Measurements from ENCODE around the gene CPNE7.

CPNE7 gene

DNA sequence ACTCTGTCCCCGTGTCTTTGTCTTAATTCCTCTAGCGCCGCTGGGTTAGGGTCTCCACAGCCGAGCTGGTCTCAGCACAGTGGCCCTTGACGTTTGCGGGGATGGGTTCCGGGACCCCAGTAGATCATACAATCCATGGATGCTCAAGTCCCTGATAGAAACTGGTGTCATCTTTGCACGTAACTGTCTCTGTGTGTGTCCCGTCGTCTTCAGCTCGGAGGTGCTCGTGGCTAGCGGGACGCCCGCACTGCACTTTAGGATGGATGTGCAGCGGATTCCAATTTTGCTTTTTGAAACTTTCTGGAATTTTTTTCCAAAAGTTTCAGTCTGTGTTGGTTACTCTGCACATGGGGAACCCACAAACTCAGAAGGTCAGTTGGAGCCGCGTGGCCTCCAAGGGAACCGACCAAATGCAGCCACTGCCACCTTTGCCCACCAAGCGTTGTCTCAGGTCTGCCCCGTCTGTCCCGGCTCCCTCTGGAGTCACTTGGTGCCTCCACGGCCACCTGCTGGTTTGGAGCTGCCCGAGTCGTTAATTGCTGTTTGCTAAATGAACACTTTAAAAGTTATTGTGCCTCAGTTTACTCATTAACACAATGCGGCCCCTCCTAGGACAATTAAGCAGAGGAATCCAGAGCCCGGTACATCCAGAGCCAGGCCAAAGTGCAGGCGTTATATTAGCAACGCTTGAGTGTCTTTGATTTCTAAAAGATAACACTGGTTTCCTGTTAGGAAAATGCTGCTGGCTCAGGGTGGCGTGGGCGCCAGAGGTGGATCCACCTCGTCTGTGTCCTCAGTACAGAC lies 32.6 kb downstream of the CPNE7 start:
- no peak for DNase-seq

DNA sequence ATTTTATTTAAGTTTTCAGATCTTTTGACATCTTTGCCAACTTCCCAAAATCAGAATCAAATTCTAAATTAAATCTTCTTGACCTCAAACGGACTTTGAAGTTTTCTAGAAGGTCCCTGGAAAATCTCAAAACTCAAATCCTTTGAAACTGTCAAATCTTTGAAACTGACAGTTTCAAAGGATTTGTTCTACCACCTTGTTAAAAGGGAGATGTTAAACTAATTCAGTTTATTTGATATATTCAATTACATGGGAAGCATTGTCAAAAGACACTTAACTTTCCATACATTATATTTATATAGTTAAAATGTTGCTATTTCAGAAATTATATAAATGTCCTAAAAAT lies 34.5 kb downstream of the CPNE7 start:
- no peak for DNase-seq

DNA sequence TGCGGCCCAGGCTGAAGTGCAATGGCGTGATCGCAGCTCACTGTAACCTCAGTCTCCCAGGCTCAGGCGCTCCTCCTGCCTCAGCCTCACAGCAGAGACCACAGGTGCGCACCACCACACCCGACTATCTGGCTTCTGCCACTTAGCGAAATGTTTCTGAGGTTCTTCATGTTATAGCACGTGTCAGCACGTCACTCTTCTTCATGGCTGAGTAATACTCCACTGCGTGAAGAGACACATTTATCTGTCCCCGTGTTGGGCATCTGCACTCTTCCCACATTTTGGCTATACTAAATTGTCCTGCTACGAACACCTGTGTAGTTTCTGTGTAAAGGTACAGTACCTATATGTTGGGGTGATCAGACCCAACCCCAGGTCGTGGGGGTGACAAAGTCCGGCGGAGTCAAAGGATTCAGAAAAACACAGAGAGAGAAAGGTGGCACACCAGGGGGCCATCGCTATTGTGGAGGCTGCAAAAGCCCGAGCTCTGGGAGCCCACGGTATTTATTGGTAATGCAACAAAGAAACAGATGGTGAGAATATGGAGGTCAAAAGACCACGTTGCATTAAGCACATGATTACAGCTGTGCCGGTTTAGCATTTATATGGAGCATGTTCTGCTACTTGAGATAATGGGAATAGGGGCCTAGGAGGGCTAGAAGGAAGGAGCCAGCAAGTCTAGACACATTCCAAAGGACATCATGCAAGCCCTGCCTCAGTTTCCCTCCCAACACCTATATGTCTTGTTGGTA lies 37.0 kb downstream of the CPNE7 start:
- no peak for DNase-seq

DNA sequence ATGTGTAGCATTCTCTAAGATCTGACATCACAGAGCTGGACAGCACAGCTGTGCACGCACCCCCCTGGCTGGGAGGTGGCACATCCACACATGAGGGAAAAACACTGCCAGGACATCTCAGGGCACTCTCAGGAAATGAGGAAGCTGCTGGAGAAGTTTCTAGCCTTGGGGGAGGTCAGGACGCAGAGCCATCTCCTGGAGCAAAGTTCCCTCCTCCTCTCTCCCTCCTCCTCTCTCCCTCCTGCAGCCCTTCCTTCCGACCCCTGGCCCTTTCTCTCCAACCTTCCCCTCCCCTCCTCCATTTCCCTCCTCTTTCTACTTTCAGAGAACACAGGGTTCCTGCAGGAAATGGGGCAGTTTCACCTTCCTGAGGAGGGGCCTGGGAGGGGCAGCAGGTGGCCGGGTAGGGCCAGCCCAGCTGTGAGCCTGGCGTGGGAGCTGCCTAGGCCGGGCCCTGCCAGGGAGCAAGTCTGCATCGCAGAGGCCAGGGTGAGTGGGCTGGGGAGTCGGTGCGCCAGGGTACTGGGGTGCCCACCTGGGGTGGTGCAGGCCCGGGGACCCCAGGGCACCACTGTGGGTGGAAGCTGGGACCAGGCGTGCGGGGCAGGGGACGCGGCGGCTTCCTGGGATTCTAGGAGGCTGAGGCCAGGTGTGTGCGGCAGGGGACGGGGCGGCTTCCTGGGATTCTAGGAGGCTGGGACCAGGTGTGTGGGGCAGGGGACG lies 37.8 kb downstream of the CPNE7 start, which contains the start of gene DPEP1:
TSS of gene DPEP1 (plus strand) at position 412 of the 723 bp plus-strand sequence. CDS start 16,769 bp downstream, outside the sequence.
- DNase-seq, result no peak

DNA sequence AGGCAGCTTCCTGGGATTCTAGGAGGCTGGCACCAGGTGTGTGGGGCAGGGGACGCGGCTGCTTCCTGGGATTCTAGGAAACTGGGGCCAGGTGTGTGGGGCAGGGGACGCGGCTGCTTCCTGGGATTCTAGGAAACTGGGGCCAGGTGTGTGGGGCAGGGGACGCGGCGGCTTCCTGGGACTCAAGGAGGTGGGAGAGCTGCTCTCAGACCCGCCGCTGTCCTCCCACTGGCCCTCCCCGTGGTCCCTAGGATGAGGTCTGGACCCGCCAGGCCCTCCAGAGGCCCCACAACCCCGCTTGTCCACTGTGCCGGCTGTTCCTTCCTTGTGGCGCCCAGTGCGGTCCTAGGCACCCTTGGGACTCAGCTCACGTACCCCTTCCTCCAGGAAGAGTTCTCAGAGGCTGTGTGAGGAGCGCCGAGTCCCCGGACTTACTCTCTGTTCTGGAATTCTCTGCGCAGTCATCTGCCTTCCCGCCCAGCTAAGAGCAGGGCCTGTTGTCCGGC lies 38.4 kb downstream of the CPNE7 start:
- no peak for DNase-seq

DNA sequence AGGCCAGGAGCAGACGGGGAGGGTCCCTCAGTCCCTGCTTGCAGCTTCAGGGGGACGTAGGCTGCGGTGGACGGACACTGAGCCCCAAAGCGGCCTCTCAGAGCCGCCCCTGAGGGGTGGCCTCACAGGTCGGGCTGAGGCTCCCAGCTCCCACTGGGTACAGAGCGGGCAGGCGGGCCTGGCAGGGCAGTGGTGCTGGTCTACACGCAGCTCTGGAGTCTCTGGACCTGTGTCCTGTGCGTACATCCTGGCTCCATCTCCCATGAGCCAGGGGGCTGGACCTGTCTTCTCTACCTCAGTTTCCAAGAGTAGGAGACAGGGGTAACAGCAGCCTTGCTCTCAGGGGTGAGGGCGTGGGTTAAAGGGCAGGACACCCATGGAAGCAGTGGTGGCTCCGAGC lies 39.6 kb downstream of the CPNE7 start:
- DNase-seq, result no peak

DNA sequence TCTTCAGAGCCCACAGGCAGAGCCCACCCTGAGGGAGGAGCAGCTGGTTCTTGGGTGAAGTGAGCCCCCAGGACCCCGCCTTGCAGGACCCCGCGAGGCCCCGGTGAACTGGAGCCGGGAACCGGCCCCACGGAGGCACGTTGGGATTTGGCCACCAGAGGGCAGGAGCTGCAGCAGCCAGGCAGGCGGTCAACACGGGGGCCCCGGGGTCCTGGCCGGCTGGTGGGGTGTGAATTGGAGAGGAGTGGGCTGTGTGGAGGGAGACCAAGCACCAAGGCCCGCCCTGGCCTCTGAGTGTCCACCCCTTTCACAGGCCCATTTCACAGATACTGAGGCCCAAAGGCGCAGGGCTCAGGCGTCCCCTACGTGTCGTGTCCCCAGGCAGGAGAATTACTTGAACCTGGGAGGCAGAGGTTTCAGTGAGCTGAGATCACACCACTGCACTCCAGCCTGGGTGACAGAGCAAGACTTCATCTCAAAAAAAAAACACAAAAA lies 40.1 kb downstream of the CPNE7 start:
- DNase-seq, result no peak

DNA sequence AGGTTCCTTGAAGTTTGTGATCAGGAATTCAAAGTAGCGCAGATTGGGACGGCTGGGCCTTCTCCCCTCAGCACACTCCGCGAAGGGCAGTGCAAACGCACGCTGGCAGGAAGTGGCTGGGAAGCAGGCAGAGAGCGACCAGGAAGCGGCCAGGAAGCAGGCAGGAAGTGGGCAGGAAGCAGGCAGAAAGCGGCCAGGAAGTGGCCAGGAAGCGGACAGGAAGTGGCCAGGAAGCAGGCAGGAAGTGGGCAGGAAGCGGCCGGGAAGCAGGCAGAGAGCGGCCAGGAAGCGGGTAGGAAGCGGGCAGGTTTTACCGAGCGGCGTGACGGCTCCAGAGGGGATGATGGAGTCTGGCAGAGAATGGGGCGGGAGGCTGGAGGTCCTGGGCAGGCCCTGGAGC lies 41.1 kb downstream of the CPNE7 start:
- DNase-seq, result no peak

DNA sequence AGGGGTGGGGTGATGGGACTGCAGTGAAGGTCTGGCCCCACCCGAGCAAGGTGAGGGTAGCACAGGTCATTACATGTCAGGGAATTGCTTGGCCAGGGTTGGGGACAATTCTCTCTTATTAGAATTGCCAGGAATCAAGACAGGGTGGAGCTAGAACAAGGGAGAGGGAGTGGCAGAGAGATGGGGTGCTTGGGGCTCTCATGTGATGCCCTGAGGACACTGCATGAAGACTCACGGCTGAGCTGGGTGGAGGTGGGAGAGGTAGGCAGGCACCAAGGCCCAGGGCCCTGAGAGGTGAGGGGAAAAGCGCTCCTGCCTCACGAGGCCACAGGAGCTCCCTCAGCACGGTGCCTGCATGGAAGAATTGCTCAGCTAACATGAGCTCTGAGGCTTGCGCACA lies 41.5 kb downstream of the CPNE7 start:
- DNase-seq, result no peak

DNA sequence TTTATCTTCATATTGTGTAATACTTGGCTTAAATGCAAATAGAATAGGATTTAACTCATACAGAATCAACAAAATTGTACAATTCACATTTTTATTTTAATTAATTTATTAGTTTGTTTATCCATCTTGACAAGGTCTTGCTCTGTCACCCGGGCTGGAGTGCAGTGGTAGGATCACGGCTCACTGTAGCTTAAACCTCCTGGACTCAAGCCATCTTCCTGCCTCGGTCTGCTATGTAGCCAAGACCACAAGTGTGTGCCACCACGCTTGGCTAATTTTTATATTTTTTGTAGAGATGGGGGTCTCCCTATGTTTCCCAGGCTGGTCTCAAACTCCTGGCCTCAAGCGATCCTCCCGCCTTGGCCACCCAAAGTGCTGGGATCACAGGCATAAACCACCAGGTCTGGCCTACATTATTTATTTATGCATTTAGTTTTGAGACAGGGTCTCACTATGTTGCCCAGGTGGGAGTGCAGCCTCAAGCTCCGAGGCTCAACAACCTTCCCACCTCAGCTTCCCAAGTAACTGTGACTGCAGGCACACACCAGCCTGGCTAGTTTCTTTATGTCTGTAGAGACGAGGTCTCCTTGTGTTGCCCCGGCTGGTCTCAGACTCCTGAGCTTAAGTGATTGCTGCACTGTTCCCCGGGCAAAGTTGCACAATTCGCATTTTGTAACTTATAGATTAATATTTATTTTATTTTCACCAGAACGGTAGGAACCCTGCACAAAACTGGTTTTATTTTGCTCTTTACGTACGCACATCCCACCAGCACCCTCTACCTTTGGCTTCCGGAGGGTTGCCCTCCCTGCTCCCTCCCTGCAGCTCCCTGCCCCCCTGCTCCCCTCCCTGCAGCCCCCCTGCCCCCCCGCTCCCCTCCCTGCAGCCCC lies 42.8 kb downstream of the CPNE7 start:
- no peak for DNase-seq

DNA sequence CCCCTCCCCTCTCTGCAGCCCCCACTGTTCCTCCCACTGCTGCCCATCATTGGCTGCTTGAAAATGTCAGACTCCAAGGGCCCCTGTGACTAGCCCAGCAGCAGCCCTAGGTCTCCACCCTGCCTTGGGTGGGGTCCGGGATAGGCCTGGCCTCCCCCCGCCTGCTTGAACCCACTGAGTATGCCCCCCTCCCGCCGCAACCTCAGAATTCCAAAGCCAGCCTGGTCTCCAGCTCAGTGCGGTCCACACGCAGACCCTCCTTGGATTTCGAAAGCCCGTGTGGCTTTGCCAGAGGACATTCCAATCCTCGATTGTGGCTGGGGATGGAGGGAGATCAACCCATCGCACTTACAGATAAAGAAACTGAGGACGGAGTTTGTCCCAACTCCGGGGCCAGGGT lies 44.3 kb downstream of the CPNE7 start:
- DNase-seq, result no peak

DNA sequence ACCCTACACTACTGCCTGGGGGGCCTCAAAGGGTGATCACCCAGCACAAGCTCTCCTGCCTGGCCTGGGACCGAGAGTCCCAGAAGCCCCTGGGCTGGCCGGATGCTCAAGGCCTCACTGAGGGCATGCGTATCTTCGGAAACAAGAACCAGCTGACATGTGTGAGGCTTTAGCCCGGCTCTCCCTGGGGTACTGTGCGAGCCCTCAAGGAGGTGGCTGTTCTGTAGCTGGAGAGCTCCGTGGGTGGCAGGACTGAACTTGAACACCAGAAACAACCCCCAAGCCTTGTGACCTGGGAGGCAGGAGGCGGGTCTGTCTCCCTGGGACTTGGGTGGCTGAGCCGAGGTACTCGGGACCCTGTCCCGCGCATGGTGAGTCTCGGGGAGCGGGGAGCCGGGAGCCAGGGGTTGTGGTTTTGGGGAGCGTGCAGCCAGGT lies 44.9 kb downstream of the CPNE7 start:
- no peak for DNase-seq

DNA sequence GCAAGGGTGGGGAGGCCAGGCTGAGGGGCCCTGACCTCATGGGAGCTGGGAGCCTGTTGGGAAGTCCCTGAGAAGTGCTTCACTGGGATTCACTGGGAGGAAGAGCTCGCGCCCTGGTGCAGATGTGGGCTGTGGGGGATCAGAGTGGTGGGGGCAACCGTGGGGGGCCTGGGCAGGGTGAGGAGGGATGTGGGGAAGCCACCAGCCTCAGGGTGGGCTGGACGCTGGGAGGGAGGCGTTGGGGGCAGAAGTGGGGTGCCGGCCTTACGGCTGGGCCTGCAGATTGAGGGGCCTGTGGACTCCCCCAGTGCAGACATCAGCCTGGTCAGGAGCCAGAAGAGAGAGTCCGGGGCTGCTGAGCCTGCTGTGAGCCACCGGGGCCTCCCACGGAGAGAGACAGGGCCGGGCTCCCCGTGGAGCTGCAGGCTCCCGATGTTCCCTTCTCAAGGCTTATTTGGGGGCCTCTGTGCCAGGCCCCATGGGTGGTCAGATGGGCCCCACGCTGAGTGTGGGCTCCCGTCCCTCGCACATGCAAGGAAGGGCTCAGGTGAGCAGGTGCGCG lies 45.7 kb downstream of the CPNE7 start:
- DNase-seq, result no peak

DNA sequence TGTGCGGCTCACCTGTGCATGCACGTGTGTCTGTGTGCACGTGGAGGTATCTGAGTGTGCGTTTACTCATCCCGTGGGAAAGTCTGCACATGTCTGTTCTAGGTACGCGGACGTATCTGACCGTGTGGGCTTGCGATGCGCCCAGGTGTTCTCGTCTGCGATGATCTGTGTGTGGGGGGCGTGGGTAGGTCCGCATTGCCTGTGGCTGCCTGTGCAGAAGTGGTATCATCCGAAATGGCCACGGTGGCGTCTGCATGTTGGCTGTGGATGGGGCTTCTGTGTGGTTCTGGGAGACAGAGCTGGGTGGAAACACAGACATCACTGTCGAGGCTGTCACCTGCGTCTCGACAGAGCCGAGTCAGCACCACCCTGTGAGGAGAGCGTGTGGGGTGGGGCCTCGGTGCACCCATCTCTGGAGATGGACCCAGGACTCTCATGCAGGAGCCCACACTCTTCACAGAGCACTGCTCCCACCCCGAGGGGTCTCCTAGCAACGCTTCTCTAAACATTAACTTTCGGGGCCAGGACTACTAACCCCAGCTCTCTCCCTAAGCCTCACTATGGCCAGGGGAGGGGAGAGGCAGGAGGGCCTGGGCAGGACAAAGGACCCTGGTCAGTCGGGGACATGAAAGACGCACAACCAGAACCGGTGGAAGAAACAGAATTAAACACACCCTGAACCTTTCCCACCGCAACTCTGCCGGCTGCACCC lies 46.3 kb downstream of the CPNE7 start:
- DNase-seq, result no peak

DNA sequence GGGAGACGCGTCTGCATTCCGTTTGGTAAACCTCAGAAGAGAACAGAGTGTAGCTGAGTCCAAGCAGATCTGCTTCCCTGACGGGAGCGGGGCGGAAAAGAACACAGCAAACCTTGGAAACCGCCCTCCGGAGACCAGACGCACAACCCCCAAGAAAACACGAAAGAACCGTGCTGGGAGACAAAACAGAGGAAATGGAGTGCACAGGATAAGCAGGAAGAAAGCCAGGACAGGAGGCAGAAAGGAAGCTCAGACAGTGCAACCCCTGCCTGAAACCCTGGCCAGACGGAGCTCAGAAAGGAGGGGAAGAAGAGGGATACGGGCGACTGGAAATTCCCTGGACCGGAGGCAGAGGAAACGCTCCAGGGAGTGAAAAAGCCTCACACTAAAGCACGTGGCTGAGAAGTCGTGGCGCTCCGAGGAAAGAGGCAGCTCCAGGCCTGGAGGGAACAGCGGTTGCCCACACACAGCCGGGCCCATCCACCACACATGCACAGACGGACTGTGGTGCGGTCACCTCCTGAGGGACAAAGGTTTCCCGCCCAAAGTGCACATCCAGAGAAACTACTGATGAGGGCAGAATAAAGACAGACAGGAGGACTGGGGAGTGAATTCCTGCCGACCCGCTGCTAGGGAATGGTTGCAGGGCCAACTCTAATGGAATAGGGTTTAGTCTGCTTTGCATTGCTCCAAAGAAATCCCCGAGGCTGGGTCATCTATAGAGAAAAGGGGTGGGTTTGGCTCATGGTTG lies 48.1 kb downstream of the CPNE7 start:
- DNase-seq, result no peak

DNA sequence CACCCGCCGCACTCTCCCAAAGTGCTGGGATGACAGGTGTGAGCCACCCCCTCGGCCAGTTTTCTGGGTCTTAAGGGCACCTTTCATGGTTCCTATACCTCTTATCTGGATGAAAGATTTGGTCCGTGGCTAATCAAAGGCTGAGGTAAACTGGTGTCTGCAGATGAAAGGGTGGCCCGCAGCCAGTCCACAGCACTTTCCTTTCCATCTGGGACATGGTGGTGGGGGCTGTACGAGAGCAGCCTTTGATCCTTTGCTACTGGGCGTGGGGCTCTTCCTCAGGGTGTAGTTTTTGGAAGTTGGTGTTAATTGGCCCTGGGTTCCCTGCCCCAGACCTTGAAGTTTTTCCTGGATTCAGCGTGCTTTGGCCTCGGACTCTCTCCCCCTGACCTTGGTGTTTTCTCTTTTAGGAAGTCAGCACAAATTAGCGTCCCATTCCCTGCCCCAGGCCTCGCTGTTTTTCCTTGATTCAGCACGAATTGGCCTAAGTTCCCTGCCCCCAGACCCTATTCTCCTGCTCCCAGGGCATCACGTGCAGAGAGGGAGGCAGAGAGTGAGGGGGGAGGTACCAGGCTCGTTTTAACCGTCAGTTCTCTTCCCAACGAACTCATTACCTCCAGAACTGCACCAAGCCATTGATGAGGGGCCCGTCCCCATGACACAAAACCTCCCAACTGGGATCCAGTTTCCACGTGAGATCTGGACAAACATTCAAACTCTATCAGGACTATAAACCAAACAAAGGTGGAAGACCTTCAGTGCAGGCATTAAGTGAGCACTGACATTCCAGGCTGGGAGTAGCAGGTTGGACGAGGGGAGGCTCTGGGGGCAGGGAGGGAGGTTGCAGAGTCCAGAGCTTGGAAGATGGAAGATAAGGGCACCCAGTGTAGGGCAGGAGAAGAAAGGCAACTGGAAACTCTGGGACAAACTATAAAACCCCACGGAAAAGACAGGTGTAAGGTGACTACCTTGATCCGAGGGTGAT lies 49.5 kb downstream of the CPNE7 start:
- no peak for DNase-seq

DNA sequence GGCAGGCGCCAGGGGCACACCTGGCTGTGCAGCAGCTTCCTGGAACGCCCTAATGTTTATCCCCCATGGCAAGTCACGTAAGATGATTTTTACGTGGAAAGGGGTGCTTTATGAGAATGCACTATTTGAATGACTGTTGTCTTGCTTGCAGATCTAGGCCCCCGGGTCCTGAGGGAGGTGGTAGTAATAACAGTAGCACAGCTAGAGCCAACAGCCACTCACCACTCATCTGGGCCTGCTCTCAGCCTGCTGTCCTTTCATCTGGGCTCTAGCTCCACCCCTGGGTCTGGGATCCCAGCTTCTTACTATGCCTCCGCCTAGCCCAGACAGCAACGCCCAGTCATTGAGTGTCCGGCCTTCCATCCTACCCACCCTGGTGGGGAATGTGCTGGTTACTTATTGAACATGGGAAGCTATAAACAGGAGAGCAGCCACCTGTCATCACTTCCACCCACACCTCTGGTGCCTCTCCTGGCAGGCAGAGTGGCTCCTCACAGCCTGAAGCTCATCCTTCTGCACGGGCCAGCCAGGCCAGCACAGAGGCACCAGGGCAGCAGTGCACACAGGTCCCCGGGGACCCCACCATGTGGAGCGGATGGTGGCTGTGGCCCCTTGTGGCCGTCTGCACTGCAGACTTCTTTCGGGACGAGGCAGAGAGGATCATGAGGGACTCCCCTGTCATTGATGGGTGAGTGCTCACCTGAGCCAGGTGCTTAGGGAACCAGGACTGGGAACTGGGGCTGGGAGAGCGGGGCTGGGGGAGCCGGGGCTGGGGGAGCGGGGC lies 54.5 kb downstream of the CPNE7 start:
- DNase-seq, result no peak

DNA sequence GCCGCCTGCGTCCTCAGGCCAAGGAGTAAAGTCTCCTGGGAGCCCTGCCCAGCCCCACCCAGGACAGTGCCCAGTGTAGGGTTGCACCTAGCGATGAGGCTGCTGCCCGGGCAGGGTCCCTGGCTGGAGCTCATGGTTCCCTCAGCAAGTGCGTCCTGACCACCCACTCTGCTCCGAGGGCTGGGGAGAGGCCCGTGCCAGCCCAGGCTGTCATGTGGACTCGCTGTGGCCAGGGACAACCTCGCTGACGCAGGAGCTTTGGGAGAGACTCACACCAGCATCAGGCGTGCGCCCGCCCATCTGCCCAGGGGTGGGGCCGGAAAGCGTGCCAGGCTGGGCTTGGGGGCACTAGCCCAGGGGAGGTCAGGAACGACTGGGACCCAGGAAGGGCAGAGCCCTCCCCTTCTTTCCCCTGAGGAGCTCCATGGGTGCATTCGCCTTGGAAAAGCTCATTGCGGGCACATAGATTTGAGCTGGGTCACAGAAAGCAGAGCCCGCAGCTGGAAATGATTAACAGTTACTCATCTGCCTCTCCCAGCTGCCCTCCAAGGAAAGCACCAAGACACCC lies 57.6 kb downstream of the CPNE7 start:
- DNase-seq, result no peak

Data from activated gamma-delta T cell (primary cell).